Measurements from ENCODE around the gene ZSWIM1. TPM values are rescaled to one million over a fixed set of nuclear protein-coding genes. Genes with fewer than 3 reads are reported as not detected.

The ZSWIM1 gene
- total and polyA plus RNA-seq, 11 donors = 3.9 to 16.3 (median 10.4) TPM

- no peak for ATAC-seq
- no peak for DNase-seq
- Histone ChIP-seq H3K27ac (peak overlapping the region; percentile 57 to 92 (median 76)), H3K27me3 (no peaks in the 10 kb centered on the region), H3K4me3 (peak overlapping the region in 1 of 12 donors; percentile 19), H3K36me3 (no peaks in the 10 kb centered on the region), H3K9me3 (no peaks in the 10 kb centered on the region), H3K4me1 (peaks cover 3 to 85% (median 43%) of the 10 kb centered on the region in 12 donors)
- TF ChIP-seq, protein P1, sequence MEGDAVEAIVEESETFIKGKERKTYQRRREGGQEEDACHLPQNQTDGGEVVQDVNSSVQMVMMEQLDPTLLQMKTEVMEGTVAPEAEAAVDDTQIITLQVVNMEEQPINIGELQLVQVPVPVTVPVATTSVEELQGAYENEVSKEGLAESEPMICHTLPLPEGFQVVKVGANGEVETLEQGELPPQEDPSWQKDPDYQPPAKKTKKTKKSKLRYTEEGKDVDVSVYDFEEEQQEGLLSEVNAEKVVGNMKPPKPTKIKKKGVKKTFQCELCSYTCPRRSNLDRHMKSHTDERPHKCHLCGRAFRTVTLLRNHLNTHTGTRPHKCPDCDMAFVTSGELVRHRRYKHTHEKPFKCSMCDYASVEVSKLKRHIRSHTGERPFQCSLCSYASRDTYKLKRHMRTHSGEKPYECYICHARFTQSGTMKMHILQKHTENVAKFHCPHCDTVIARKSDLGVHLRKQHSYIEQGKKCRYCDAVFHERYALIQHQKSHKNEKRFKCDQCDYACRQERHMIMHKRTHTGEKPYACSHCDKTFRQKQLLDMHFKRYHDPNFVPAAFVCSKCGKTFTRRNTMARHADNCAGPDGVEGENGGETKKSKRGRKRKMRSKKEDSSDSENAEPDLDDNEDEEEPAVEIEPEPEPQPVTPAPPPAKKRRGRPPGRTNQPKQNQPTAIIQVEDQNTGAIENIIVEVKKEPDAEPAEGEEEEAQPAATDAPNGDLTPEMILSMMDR (IDR thresholded peaks at IDR 0.05) = no peak
- TF ChIP-seq POLR2A (IDR thresholded peaks at IDR 0.05) = no peak
- intact Hi-C loops (cut with DNase I) = no loop called here
- 73 to 79% (median 75%) methylated on average over 9 of the region's 9 CpGs for WGBS, 4 donors
These were observed 39.7 kb downstream of the ZSWIM1 start for GRCh38 chr20:45920462-45921336.

DNA sequence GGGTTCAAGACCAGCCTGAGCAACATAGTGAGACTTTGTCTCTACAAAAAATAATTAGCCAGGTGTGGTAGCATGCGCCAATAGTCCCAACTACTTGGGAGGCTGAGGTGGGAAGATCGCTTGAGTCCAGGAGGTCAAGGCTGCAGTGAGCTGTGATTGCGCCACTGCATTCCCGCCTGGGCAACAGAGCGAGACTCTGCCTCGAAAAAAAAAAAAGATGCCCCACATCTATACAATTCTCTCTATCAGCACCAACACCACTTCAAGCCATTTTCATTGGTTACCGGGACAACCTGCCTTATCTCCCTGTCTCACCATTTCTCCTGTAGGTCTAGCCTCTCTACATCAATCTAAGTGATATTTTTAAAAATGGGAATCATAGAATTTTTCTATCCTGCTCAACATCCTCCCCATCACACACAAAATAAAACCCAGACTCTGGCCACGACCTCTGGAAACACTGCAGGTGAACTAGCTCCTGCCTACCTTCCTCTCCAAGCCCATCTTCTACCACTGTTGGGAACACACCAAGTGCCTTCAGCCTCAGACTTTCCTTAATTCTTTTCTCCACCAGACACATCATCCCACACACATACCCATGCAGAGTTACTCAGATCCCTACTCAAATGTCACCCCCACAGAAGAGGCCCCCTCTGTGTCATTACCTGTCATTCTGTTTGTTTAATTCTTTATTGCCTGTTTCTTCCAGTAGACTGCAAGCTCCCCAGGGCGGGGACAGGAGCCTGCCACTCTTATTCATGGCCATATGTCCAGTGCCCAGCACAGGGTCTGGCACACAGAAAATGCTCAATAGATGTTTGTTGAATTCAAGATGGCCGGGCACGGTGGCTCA lies 40.5 kb downstream of the ZSWIM1 start:
- no peaks in the 10 kb centered on the region for H3K36me3 ChIP-seq
- H3K27ac ChIP-seq = peak overlapping the region in 7 of 12 donors; percentile 19 to 85 (median 57)
- TF ChIP-seq POLR2A (IDR thresholded peaks at IDR 0.05) = no peak
- TF ChIP-seq, protein P1 (IDR thresholded peaks at IDR 0.05) = no peak
- H3K4me3 ChIP-seq = no peak overlapping the region
- no peaks in the 10 kb centered on the region for H3K9me3 ChIP-seq
- WGBS, 4 donors = 88 to 91% (median 90%) methylated on average over 11 of the region's 11 CpGs
- H3K4me1 ChIP-seq = peaks cover 3 to 89% (median 43%) of the 10 kb centered on the region in 12 donors
- intact Hi-C loops (cut with DNase I) = no loop called here
- ATAC-seq = no peak
- no peaks in the 10 kb centered on the region for H3K27me3 ChIP-seq
- DNase-seq = no peak

- Histone ChIP-seq H3K27me3 (no peaks in the 10 kb centered on the region), H3K36me3 (no peaks in the 10 kb centered on the region), H3K4me1 (peaks cover 3 to 61% (median 38%) of the 10 kb centered on the region in 12 donors), H3K27ac (peak overlapping the region; percentile 56 to 92 (median 70)), H3K9me3 (no peaks in the 10 kb centered on the region), H3K4me3 (peak overlapping the region in 6 of 12 donors; percentile 3 to 22 (median 14))
- DNase-seq = peak in 4 of 5 donors; percentile 46 to 73 (median 59)
- intact Hi-C loops (cut with DNase I) = no loop called here
- WGBS, 4 donors = 51 to 56% (median 53%) methylated on average over 21 of the region's 21 CpGs
- TF ChIP-seq, protein P1 (IDR thresholded peaks at IDR 0.05) = no peak
- TF ChIP-seq POLR2A (IDR thresholded peaks at IDR 0.05) = no peak
- peak; percentile 32 to 64 (median 60) for ATAC-seq
These were observed 43.6 kb downstream of the ZSWIM1 start for GRCh38 chr20:45924391-45925261.

All from heart left ventricle (tissue), 16 donors.